ENCODE results near the gene ASCL2. TPM values are rescaled to one million over a fixed set of nuclear protein-coding genes. Genes with fewer than 3 reads are reported as not detected.
A peak's percentile ranks its signal among the peaks of the same experiment; 100 is the strongest.

Gene ASCL2
- total and polyA plus RNA-seq, 2 donors from 2014 or later, result 1.2 to 5.0 TPM

GRCh38 chr11:2296913-2297622, 26.7 kb upstream of the ASCL2 start:
- intact Hi-C loops (cut with DNase I), result no loop called here
- peak in 2 of 5 donors; percentile 7 to 72 for DNase-seq

GRCh38 chr11:2295971-2296912, 25.9 kb upstream of the ASCL2 start:
- TF ChIP-seq, protein P1, sequence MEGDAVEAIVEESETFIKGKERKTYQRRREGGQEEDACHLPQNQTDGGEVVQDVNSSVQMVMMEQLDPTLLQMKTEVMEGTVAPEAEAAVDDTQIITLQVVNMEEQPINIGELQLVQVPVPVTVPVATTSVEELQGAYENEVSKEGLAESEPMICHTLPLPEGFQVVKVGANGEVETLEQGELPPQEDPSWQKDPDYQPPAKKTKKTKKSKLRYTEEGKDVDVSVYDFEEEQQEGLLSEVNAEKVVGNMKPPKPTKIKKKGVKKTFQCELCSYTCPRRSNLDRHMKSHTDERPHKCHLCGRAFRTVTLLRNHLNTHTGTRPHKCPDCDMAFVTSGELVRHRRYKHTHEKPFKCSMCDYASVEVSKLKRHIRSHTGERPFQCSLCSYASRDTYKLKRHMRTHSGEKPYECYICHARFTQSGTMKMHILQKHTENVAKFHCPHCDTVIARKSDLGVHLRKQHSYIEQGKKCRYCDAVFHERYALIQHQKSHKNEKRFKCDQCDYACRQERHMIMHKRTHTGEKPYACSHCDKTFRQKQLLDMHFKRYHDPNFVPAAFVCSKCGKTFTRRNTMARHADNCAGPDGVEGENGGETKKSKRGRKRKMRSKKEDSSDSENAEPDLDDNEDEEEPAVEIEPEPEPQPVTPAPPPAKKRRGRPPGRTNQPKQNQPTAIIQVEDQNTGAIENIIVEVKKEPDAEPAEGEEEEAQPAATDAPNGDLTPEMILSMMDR (IDR thresholded peaks at IDR 0.05; ENCODE audit: borderline replicate concordance, extremely low read depth, insufficient read depth), result no peak
- no peaks in the 10 kb centered on the region for H3K4me1 ChIP-seq (ENCODE audit: control insufficient read depth in 2 of 3, insufficient read depth in 2 of 3, low read depth in 1 of 3, low read length in 3 of 3)
- no peak overlapping the region for H3K9ac ChIP-seq (ENCODE audit: low read length in 3 of 3)
- H3K4me3 ChIP-seq (ENCODE audit: low read length in 3 of 3), result no peak overlapping the region
- FAIRE-seq (no peak), DNase-seq (peak in 2 of 5 donors; percentile 33 to 56)
- no peaks in the 10 kb centered on the region for H3K27me3 ChIP-seq (ENCODE audit: control insufficient read depth, insufficient read depth, low read length)
- intact Hi-C loops (cut with DNase I), result no loop called here
- H3K9me3 ChIP-seq (ENCODE audit: control insufficient read depth in 2 of 3, insufficient read depth in 1 of 3, low read length in 3 of 3), result no peaks in the 10 kb centered on the region
- H3K27ac ChIP-seq (ENCODE audit: low read depth in 2 of 2, low read length in 2 of 2), result no peak overlapping the region
- no peaks in the 10 kb centered on the region for H3K36me3 ChIP-seq (ENCODE audit: control insufficient read depth in 2 of 3, insufficient read depth in 3 of 3, low read length in 3 of 3)

More at GRCh38 chr11:2296913-2297622, 26.7 kb upstream of the ASCL2 start:
- H3K4me3 ChIP-seq (ENCODE audit: low read length in 3 of 3), result no peak overlapping the region
- no peaks in the 10 kb centered on the region for H3K4me1 ChIP-seq (ENCODE audit: control insufficient read depth in 2 of 3, insufficient read depth in 2 of 3, low read depth in 1 of 3, low read length in 3 of 3)
- H3K27me3 ChIP-seq (ENCODE audit: control insufficient read depth, insufficient read depth, low read length), result no peaks in the 10 kb centered on the region
- TF ChIP-seq, protein P1 (IDR thresholded peaks at IDR 0.05; ENCODE audit: borderline replicate concordance, extremely low read depth, insufficient read depth), result no peak
- H3K27ac ChIP-seq (ENCODE audit: low read depth in 2 of 2, low read length in 2 of 2), result no peak overlapping the region
- FAIRE-seq, result no peak
- no peak overlapping the region for H3K9ac ChIP-seq (ENCODE audit: low read length in 3 of 3)
- no peaks in the 10 kb centered on the region for H3K36me3 ChIP-seq (ENCODE audit: control insufficient read depth in 2 of 3, insufficient read depth in 3 of 3, low read length in 3 of 3)
- H3K9me3 ChIP-seq (ENCODE audit: control insufficient read depth in 2 of 3, insufficient read depth in 1 of 3, low read length in 3 of 3), result no peaks in the 10 kb centered on the region

- no peaks in the 10 kb centered on the region for H3K36me3 ChIP-seq (ENCODE audit: control insufficient read depth in 2 of 3, insufficient read depth in 3 of 3, low read length in 3 of 3)
- no peaks in the 10 kb centered on the region for H3K9me3 ChIP-seq (ENCODE audit: control insufficient read depth in 2 of 3, insufficient read depth in 1 of 3, low read length in 3 of 3)
- no peak overlapping the region for H3K27ac ChIP-seq (ENCODE audit: low read depth in 2 of 2, low read length in 2 of 2)
- no peak overlapping the region for H3K9ac ChIP-seq (ENCODE audit: low read length in 3 of 3)
- no peak overlapping the region for H3K4me3 ChIP-seq (ENCODE audit: low read length in 3 of 3)
- DNase-seq, result peak in 3 of 5 donors; percentile 5 to 73 (median 12)
- TF ChIP-seq, protein P1 (IDR thresholded peaks at IDR 0.05; ENCODE audit: borderline replicate concordance, extremely low read depth, insufficient read depth), result no peak
- no peak for FAIRE-seq
- no peaks in the 10 kb centered on the region for H3K27me3 ChIP-seq (ENCODE audit: control insufficient read depth, insufficient read depth, low read length)
- peaks cover 0 to 3% (median 0%) of the 10 kb centered on the region in 3 donors for H3K4me1 ChIP-seq (ENCODE audit: control insufficient read depth in 2 of 3, insufficient read depth in 2 of 3, low read depth in 1 of 3, low read length in 3 of 3)
- intact Hi-C loops (cut with DNase I), result no loop called here
Observed at GRCh38 chr11:2294926-2295290, 24.5 kb upstream of the ASCL2 start.
